HG02588 (cell line): Measurements from ENCODE around the gene LTBP1.

Experiments
- ATAC-seq: cut with Tn5 transposase; IDR thresholded peaks from one replicate; pipeline ENCODE4 v1.9.1; 2021; ENCODE audit warnings: mild to moderate bottlenecking, moderate library complexity; ENCODE audit not compliant: unreplicated experiment

LTBP1 gene

DNA sequence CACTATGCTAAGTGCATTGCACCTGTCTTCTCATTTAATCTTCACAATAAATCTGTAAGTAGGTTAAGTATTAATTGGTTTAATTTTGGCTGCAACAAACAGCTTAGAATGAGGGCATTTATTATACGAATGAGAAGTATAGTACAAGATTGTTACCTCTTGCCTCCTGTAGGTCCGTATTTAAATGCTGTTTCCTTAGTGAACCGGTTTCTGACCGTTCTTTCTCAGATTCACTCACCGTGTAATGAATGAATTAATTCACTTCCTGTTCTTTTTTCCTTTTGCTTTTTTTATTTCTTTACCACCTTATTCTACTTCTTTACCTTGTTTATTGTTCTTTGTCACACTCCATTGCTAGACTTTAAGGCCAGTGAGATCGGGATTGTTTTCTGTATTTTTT lies 375.9 kb downstream of the LTBP1 start:
- no peak for ATAC-seq

DNA sequence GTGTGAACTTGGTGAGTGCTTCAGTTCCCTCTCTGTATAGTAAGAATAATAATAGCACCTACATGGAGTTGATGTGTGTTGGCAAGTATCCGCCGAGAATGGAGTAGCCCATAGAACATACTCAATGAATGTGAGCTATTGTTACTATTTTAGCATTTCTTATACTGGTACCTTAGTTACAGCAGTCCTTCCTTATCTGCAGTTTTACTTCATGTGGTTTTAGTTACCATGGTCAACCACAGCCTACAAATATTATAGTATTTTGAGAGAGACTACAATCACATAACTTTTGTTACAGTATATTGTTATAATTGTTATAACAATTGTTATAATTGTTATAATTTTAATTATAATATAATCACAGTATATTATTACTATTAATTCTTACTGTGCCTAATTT lies 377.2 kb downstream of the LTBP1 start:
- no peak for ATAC-seq

DNA sequence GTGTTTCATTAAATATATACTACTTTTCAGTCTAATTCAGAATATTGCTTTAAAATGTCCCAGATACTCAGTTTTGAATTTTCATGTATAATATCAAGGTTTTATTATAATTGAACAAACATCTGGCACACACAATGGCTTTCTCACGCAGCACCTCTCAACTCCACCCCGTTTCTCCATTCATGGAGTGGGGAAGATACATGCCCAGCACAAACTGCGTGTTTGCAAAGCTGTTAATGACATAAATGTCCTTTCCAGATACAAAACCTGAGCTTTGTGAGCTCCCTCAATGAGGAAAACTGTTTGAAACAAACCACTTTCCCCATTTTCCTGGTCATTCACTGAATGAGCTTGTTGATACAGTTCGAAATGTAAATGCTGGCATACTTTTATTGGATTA lies 379.3 kb downstream of the LTBP1 start:
- ATAC-seq: no peak

DNA sequence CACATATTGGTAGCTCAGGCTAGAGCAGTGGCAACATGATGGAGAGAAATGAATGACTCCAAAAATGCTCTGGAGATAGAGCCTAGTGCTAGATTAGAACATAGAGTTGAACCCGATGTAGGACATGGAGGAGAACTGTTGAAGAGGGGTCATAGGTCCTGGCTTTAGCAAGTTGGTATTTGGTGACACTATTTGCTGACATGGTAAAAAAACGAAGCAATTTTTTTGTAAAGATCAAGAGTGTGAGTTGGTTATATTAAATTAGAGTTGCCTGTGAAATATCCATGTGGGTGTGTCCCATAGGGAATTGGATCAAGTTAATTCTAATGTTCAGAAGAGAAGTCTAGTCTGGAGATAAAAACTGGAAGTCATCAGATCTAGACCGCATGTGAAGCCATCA lies 386.7 kb downstream of the LTBP1 start:
- ATAC-seq: no peak

DNA sequence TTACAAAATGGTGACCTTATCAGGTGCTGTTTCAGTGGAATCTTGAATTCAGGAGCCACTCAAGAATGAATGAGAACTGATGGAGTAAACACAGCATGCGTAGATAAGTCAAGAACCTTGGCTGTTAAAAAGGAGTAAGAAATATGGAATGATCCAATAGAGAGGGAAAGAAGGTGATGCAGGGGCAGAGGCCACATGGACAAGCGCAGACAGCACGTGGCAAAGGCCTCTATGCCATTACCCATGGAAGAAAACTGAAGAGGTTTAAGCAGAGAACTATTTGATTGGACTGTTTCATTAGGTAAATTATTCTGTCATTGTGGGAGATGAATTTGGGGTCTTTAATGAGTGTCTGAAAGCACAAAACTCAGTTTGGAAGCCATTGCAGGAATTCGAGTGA lies 387.3 kb downstream of the LTBP1 start:
- ATAC-seq: no peak

DNA sequence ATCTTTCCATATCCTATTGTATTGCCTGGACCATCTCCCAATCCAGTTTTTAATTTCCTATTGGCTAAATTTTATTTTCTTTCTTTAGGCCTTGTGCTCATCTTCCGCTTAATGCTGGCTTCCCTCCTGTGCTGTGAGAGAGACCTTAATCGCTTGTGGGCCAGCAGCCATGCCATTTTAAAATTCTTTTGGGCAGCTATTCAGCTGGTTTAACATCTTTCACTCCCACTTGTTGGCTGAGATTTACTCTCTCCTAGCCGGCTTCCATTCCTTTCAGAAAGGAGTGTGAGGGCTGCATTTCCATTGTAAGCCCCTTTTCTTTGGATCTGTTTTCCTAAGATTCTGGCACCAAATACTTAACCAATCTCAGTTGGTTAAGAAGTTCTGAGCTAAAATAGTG lies 388.8 kb downstream of the LTBP1 start:
- no peak for ATAC-seq

DNA sequence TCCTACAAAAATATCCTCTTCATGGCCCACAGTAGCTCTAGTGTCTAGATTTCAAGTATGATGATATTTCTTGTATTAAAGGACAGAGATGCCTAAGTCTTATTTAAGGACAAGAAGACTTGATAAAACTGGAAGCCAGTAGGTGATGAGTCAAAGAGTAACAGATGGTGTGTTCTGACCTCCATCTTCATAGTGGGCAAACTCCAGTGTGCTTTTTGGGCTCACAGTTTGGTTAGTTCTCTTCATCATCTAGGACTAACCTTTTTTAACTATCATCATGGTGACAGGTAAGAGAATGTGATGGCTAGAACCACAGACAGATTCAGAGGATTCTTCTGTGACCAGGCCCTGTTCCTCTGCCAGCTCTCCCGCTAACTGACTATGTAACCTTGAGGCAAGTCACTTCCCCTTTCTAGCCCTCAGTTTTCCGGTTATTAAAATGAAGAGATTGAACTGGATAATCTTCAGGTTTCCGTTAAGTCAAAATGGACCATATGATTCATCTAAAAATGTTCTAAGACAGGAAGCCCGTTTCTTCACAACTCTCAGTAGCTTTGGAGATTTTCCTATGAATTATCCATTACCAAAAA lies 389.4 kb downstream of the LTBP1 start:
- ATAC-seq: peak; percentile 47

DNA sequence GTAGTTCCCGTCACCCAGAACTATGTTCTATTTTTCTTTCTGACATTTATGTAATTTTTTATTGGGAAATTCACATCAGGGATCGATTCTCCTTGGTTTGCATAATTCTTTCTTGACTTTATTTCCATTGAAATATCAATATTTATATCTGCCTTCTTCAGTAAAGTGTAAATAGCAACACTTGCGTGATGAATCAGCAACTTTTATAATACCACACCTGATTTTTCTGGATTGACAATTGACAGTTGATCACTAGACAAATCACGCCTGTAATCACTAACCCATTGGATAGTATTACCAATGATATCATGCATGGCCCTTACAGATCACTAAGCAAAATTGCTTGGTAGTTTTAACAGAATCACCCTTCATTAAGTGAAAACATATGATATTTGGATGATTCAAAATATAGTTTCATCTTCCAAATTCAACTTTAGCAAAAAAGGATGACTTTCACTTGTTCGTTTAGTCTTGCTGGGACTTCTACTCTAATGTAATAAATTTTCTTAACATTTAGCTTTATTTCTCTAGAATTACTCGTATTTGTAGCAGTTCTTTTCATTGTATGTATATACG lies 390.7 kb downstream of the LTBP1 start:
- no peak for ATAC-seq

DNA sequence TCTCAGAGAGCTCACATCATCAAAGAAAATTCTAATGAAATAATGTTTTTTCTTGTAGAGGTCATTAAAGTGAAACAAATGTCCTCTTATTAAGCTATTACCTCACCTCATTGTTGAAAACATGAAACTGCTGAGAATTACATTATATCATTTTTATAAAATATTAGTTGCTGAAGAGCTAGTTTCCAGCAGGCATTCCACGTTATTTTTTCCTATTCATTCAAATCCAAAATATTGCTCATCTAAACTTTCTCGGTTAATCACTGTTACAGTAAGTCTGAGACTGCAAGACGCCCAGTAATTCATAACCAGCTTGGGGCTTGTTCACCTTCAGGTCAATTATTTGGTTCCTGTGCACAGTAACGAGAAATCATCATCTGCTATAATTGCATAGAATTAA lies 391.2 kb downstream of the LTBP1 start:
- no peak for ATAC-seq

DNA sequence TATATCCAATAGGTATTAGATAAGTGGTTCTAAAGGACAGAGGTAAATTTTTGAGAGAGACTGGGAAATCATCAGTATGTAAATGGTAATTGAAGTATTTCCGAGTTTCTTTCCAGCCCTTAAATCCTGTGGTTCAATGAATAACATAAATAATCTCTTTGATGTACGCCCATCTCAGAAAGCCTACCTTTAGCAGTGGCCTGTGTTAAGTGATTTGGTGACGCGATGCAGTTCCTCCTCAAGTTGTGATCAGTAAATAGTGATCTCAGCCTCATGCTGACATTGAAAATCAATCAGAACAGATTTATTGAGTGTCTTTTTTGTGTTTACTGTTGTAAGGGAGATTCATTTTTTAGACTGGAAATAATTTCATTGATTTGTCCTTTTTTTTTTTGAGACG lies 392.5 kb downstream of the LTBP1 start:
- ATAC-seq: no peak

DNA sequence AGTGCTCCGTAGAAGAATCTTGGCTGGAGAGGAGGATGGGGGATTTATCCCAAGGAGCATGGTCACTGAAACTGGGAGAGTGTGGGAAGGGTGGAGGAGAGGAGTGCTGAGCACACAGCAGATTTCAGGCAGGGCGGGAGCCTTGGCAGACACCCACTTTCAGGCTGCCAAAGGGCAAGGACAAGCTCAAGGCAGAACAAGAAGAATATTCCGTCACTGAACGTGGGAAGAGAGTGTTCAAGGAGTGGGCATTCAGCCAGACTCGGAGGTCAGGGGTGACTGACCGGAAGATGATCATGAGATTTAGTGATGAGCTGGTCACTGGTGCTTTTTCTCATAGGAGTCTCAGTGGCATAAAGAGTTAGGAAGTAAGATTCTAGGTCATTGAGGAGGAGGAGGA lies 393.5 kb downstream of the LTBP1 start:
- ATAC-seq: no peak

DNA sequence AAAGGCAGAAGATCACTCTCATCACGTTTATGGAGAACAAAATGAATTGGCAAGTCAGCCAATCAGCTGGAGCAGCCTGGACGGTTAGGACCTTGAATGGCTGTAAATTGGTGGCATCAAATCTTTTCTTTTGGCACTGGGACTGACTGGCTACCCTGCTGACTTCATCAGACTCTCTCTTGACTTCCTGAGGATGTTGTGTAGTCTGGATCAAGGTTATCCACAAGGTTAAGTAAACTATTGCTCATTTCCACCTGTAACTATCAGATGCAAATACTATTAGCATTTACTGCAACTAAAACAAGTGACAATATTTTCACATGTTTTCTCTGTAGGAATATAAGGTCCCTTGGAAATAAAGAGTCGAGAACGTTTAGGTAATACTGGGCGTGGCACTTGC lies 395.4 kb downstream of the LTBP1 start:
- no peak for ATAC-seq

DNA sequence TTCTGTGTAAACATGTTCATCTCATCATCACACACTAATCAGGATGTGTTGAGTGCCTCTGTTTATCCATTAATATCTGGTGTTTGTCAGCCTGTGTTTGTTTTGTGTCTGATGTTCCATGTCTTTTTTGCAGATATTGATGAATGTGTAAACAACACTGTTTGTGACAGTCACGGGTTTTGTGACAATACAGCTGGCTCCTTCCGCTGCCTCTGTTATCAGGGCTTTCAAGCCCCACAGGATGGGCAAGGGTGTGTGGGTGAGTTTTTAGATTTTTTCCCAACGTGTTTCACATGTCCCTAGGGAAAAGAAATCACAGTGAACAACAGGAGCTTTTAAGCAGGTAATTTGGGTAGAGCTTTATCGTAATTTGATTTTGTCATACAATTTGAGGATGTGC lies 396.0 kb downstream of the LTBP1 start:
- ATAC-seq: no peak

DNA sequence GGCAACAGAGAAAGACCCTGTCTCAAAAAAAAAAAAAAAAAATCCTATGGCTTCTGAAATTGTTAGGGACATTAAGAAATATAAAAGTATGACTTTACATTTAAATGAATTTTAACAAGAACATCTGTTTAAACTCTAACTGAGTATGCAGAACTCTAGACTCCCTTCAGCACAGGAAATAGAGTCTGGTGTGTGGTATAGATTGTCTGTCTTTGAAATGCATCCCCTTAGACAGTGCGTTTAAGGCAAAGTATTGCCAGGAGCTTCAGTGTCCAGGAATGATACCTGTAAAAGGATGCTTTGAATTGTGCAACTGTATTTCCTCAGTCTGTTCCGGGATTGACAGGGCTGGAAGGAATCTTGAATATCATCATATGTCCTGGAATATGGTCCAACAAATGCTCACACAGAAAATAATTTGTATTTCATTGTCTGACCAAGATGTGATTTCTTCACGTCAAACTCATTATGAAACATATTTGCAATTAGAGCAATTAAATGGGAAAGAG lies 396.7 kb downstream of the LTBP1 start:
- no peak for ATAC-seq

DNA sequence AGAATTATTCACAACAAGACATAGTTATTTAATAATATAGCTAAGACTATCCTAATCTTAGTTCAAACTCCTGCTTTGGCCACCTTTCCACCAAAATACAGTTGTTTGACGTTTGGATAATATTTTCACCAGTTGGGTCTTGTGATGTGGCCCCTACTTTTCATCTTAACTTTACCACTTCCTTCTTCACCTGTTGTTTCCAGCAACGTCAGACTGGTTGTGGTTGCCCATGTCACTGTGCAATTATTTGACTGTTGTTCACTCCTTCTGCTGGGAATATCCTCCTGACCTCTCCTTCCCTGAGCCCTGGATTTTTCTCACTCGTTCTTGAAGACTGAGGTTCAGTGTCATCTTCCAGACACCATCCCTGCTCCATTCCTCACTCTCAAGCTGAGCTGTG lies 397.5 kb downstream of the LTBP1 start:
- ATAC-seq: no peak

DNA sequence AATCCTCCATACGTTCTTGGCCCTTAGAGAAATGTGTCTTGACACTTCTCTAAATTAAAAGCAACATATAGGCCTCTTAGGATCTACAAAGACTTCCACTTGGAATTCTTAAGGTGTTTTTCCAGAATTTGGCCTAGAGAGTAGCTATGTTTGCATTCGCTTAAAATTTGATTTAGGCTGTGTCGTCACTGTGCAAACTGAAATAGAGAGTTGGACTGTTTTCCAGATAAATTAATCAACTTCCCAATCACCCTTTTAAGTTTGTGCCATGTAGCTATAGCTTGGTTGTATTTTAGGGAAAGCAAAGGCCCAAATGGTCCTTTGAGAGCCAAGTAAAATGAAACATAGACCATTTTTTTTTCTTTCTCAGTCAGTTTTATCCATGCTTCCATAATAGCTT lies 401.1 kb downstream of the LTBP1 start:
- ATAC-seq: no peak

DNA sequence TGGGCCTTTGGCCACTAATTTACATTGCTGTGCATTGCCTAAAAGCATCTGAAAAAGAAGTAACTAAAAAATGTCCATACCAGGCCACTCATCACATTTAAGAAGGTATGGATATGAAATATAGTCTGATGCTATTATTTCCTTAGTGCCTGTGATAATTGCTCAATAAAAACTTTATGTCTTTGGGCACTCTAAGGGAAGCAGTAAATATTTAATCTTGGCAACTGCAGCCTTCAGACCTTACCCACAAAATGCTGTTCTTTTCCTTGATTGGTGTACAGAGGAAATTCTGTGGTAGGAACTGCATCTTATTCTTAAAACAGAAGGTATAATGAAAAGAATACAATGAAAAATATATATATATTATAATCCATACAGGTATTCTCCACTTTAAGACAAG lies 403.9 kb downstream of the LTBP1 start:
- ATAC-seq: no peak

DNA sequence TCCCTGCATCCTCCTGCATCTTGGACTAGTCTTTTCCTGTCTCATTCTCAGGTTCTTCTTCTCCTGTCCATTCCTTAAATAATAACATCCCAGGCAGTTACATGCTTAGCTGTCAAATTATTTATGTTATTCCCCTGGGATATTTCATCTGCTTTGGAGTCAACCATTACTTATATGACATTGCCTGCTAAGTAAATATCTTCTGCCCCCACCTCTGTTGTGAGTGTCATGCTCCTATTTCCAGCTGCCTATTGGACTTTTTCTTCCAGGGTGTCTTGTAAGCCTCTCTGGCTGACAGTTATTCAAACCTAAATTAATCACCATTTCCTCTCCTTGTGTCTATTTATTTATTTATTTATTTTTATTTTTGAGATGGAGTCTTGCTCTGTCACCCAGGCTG lies 405.0 kb downstream of the LTBP1 start:
- no peak for ATAC-seq

DNA sequence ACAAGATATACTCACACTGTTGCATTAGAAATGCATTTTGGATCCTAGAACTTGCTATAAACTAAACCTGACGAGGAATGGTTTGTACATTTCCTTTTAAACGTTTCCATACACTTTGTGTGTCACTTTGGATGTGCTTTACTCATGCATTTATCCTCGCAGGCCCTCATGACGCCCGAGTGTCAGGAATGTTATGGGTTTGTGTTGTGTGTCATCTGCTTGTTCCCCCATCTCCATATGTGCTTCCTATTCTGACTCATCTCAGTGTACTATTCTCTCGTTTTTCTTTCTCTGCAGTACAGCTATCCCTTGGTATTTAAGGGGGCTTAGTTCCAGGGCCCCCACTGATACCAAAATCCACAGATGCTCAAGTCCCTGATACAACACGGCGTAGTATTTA lies 408.2 kb downstream of the LTBP1 start:
- ATAC-seq: no peak

DNA sequence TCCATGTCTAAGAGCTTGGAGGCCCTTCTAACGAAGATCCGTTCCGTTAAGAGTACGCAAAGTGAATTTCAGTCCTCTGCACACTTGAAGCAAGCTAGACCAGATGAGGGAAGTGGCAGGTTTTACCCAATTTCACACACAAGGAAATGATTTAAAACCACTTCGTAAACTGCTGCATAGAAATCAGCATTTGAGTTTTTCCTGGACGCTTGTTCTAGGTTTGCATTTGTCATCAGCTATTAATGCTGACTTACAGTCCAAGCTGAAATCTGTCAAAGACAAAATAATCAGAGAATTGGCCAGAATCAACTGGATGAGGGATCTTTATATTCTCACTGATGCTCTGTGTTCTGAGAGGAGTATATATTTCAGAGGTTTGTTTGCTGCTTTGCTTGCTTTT lies 412.1 kb downstream of the LTBP1 start:
- no peak for ATAC-seq

DNA sequence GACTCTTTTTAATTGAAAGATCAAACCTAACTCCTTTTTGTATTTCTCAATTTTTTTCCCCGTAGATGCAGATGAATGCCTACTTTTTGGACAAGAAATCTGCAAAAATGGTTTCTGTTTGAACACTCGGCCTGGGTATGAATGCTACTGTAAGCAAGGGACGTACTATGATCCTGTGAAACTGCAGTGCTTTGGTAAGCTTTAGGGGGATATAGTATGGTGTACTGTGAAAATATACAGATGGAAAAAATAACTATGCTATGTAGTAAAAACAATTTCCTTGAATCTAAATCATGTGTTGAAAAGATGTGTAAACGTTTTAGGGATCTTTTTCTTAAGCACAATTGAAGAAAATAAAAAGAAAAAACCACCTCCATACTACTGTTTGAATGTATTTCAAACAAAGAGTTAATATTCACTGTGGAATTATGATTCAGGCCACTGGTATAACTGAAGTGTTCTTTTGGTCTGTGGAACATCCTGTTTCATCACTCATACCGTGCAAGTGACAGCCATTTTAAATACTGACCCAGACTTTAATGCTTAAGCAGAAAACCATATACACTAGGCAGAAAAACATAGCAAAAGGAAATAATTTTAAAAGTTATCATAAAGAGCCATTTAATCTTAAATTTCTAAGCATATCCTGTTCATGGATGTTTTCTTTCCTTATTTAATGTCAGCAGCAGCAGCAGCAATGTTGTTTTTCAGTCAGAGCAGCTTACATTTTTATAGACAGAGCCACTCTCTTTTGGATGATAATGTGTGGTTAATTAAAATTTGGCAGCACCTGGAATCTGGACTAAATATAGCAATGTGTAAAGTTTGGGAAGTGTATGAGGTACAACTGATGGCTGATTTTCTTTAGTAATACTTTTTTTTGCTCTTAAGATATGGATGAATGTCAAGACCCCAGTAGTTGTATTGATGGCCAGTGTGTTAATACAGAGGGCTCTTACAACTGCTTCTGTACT lies 416.9 kb downstream of the LTBP1 start:
- ATAC-seq: no peak
